Mammary epithelial cell (primary cell): ENCODE data around the gene TBC1D14.

ENCODE experiments used
- EZH2 ChIP-seq: IDR thresholded peaks from 2 replicates; pipeline ENCODE4 v1.6.1; 2012; ENCODE audit warnings: low read length, inconsistent platforms, borderline replicate concordance
- TF ChIP-seq, protein P1 (sequence below), 2 donors: IDR thresholded peaks in 1 of 2; conservative IDR thresholded peaks in 1 of 2; 2 replicates each; pipeline ENCODE4 v1.5.1; 2011 to 2012; ENCODE audit warnings: inconsistent platforms in 2 of 2, low read length in 2 of 2, mild to moderate bottlenecking in 2 of 2, control low read depth in 1 of 2, low read depth in 1 of 2; ENCODE audit not compliant: insufficient read depth in 1 of 2; ENCODE audit errors: extremely low read depth in 1 of 2

DNA sequence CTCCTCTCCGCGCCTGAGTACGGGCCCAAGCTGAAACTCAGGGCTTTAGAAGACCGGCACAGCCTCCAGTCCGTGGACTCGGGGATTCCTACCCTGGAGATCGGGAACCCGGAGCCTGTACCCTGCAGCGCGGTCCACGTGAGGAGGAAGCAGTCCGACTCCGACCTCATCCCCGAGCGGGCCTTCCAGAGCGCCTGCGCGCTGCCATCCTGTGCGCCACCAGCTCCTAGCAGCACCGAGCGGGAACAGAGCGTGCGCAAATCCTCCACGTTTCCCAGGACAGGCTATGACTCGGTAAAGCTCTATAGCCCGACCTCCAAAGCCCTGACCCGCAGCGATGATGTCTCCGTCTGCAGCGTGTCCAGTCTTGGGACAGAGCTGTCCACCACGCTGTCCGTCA is 13.9 kb downstream of the TBC1D14 start:
- TF ChIP-seq, protein P1, sequence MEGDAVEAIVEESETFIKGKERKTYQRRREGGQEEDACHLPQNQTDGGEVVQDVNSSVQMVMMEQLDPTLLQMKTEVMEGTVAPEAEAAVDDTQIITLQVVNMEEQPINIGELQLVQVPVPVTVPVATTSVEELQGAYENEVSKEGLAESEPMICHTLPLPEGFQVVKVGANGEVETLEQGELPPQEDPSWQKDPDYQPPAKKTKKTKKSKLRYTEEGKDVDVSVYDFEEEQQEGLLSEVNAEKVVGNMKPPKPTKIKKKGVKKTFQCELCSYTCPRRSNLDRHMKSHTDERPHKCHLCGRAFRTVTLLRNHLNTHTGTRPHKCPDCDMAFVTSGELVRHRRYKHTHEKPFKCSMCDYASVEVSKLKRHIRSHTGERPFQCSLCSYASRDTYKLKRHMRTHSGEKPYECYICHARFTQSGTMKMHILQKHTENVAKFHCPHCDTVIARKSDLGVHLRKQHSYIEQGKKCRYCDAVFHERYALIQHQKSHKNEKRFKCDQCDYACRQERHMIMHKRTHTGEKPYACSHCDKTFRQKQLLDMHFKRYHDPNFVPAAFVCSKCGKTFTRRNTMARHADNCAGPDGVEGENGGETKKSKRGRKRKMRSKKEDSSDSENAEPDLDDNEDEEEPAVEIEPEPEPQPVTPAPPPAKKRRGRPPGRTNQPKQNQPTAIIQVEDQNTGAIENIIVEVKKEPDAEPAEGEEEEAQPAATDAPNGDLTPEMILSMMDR (conservative IDR thresholded peaks at IDR 0.05 in 1 of 2, IDR thresholded peaks at IDR 0.05 in 1 of 2; ENCODE audit: extremely low read depth in 1 of 2, insufficient read depth in 1 of 2, low read depth in 1 of 2, low read length in 2 of 2), result no peak
- TF ChIP-seq EZH2, result no peak
